ENCODE results near the gene HOXD11. TPM values are rescaled to one million over a fixed set of nuclear protein-coding genes. Genes with fewer than 3 reads are reported as not detected.
A peak's percentile ranks its signal among the peaks of the same experiment; 100 is the strongest.

Gene HOXD11
- total and polyA plus RNA-seq, 2 of the 13 experiments (the other 11 are each of a cell fraction or from before 2014, with no cell fraction given), result not detected

- TF ChIP-seq ZBTB49 (CRISPR knock-in tag; IDR thresholded peaks at IDR 0.05; ENCODE audit: borderline replicate concordance) (no peak), CREB3 (CRISPR knock-in tag; IDR thresholded peaks at IDR 0.05) (no peak), ZSCAN5A (CRISPR knock-in tag; IDR thresholded peaks at IDR 0.05; ENCODE audit: borderline replicate concordance) (no peak), ATF7-NPFF (CRISPR knock-in tag; IDR thresholded peaks at IDR 0.05; ENCODE audit: low read depth) (peak; percentile 39), ZNF225 (CRISPR knock-in tag; IDR thresholded peaks at IDR 0.05) (no peak), ZFX (CRISPR knock-in tag; IDR thresholded peaks at IDR 0.05; ENCODE audit: low read depth) (peak; percentile 53; the same call in 1 of the 2 replicates), ZFP36 (IDR thresholded peaks at IDR 0.05; ENCODE audit: borderline replicate concordance, low read depth, low read length, partially characterized antibody) (peak; percentile 32), U2AF2 (IDR thresholded peaks at IDR 0.05; ENCODE audit: low read depth, low read length) (no peak), ZNF281 (CRISPR knock-in tag; IDR thresholded peaks at IDR 0.05; ENCODE audit: borderline replicate concordance) (no peak), FOXM1 (CRISPR knock-in tag; IDR thresholded peaks at IDR 0.05) (no peak), ZMYM2 (CRISPR knock-in tag; IDR thresholded peaks at IDR 0.05) (no peak), NFKBIZ (CRISPR knock-in tag; IDR thresholded peaks at IDR 0.05) (no peak), ZSCAN29 (CRISPR knock-in tag; conservative IDR thresholded peaks at IDR 0.05) (peak; percentile 100), BRCA1 (CRISPR knock-in tag; IDR thresholded peaks at IDR 0.05) (no peak)
- TF ChIP-seq, protein P1, sequence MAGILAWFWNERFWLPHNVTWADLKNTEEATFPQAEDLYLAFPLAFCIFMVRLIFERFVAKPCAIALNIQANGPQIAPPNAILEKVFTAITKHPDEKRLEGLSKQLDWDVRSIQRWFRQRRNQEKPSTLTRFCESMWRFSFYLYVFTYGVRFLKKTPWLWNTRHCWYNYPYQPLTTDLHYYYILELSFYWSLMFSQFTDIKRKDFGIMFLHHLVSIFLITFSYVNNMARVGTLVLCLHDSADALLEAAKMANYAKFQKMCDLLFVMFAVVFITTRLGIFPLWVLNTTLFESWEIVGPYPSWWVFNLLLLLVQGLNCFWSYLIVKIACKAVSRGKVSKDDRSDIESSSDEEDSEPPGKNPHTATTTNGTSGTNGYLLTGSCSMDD (CRISPR knock-in tag; IDR thresholded peaks at IDR 0.05), result no peak
- TF ChIP-seq, protein P2, sequence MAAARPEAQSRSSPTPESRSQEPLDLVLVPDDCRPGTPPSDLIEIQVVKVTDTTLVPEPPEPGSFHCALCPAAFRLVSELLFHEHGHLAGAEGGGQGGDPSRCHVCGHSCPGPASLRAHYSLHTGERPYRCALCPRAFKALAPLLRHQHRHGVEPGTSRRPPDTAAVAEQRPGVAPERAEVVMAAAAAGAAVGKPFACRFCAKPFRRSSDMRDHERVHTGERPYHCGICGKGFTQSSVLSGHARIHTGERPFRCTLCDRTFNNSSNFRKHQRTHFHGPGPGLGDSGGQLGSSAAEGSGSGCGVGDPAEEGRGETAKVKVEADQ (CRISPR knock-in tag; IDR thresholded peaks at IDR 0.05; ENCODE audit: borderline replicate concordance), result 0 out of 2 replicates have a peak, but pooled peaks have one; percentile 48
These were observed 18.8 kb upstream of the HOXD11 start (continued) for GRCh38 chr2:176088048-176088936.
